ENCODE measurements around the gene PEDS1.
A peak's percentile ranks its signal among the peaks of the same experiment; 100 is the strongest.

The PEDS1 gene

GRCh38 chr20:50191544-50192363 is 38.2 kb upstream of the PEDS1 start:
- DNase-seq = peak; percentile 51
- H3K27ac ChIP-seq = peak overlapping the region; percentile 82
- no peaks in the 10 kb centered on the region for H3K27me3 ChIP-seq (ENCODE audit: insufficient read depth, low read depth, severe bottlenecking)
- no peaks in the 10 kb centered on the region for H3K36me3 ChIP-seq
- peak overlapping the region; percentile 63 for H3K4me3 ChIP-seq (ENCODE audit: low read depth, low read length)
- peak; percentile 27; the same call in 1 of the 2 replicates for TF ChIP-seq CTCF (IDR thresholded peaks at IDR 0.05; ENCODE audit: low read depth, low read length)
- no peaks in the 10 kb centered on the region for H3K9me3 ChIP-seq (ENCODE audit: severe bottlenecking)

- no peak for TF ChIP-seq CTCF (IDR thresholded peaks at IDR 0.05; ENCODE audit: low read depth, low read length)
- Histone ChIP-seq H3K4me3 (ENCODE audit: low read depth, low read length) (peak overlapping the region; percentile 63), H3K27me3 (ENCODE audit: insufficient read depth, low read depth, severe bottlenecking) (no peaks in the 10 kb centered on the region), H3K9me3 (ENCODE audit: severe bottlenecking) (no peaks in the 10 kb centered on the region), H3K36me3 (no peaks in the 10 kb centered on the region), H3K27ac (peak overlapping the region; percentile 82)
- DNase-seq = no peak
These were observed 37.6 kb upstream of the PEDS1 start for GRCh38 chr20:50191065-50191543.

GRCh38 chr20:50190251-50191064 is 36.9 kb upstream of the PEDS1 start, which contains the start of gene CEBPB:
TSS of gene CEBPB (plus strand) at chr20:50190830. CDS start at chr20:50191034, 204 bp downstream.
- Histone ChIP-seq H3K27me3 (ENCODE audit: insufficient read depth, low read depth, severe bottlenecking) (no peaks in the 10 kb centered on the region), H3K9me3 (ENCODE audit: severe bottlenecking) (no peaks in the 10 kb centered on the region), H3K36me3 (no peaks in the 10 kb centered on the region), H3K4me3 (ENCODE audit: low read depth, low read length) (peak within 1 kb of the TSS; percentile 63), H3K27ac (peak within 1 kb of the TSS; percentile 82)
- peak; percentile 90 for DNase-seq
- TF ChIP-seq CTCF (IDR thresholded peaks at IDR 0.05; ENCODE audit: low read depth, low read length) = peak; percentile 65

- DNase-seq = peak; percentile 54
- Histone ChIP-seq H3K36me3 (no peaks in the 10 kb centered on the region), H3K27ac (no peak overlapping the region), H3K4me3 (ENCODE audit: low read depth, low read length) (peak overlapping the region; percentile 63), H3K27me3 (ENCODE audit: insufficient read depth, low read depth, severe bottlenecking) (no peaks in the 10 kb centered on the region), H3K9me3 (ENCODE audit: severe bottlenecking) (no peaks in the 10 kb centered on the region)
- TF ChIP-seq CTCF (IDR thresholded peaks at IDR 0.05; ENCODE audit: low read depth, low read length) = no peak
These were observed 36.2 kb upstream of the PEDS1 start for GRCh38 chr20:50189681-50190250.

- Histone ChIP-seq H3K4me3 (ENCODE audit: low read depth, low read length) (no peak overlapping the region), H3K27ac (no peak overlapping the region)
- DNase-seq = no peak
These were observed 35.6 kb upstream of the PEDS1 start for GRCh38 chr20:50188879-50189680.

More at GRCh38 chr20:50188879-50189680, 35.6 kb upstream of the PEDS1 start:
- Histone ChIP-seq H3K36me3 (no peaks in the 10 kb centered on the region), H3K27me3 (ENCODE audit: insufficient read depth, low read depth, severe bottlenecking) (no peaks in the 10 kb centered on the region), H3K9me3 (ENCODE audit: severe bottlenecking) (no peaks in the 10 kb centered on the region)
- TF ChIP-seq CTCF (IDR thresholded peaks at IDR 0.05; ENCODE audit: low read depth, low read length) = no peak
